NCI-H460 (cell line): ENCODE measurements around the gene VAMP2. TPM values are rescaled to one million over a fixed set of nuclear protein-coding genes. Genes with fewer than 3 reads are reported as not detected.

Source experiments
- total RNA-seq: library from RNA; depleted of rRNA; stranded (reverse); fragments of >200 nt; shearing (Covaris generic); gene quantifications from 2 replicates; pipeline ENCODE4 v1.2.3, GENCODE V29; 2014; rRNA removed

Gene VAMP2
- total RNA-seq, 1 experiment from 2014 or later: 6.0 TPM

Other genes with a start within 250 kb of the VAMP2 start
- 5.7 and 6.3 TPM in 2 replicates for gene RNF227, start 246.7 kb downstream of the VAMP2 start, total RNA-seq
- gene KCNAB3, start 233.1 kb downstream of the VAMP2 start, total RNA-seq: 0.32 and 1.9 TPM in 2 replicates
- gene TRAPPC1, start 231.0 kb downstream of the VAMP2 start, total RNA-seq: 17.5 and 21.4 TPM in 2 replicates
- 21.0 and 23.9 TPM in 2 replicates for gene CNTROB, start 230.7 kb downstream of the VAMP2 start, total RNA-seq
- 0.02 TPM in 1 of 2 replicates, not detected in the other for gene GUCY2D, start 160.3 kb downstream of the VAMP2 start, total RNA-seq
- gene ALOX15B, start 123.9 kb downstream of the VAMP2 start, total RNA-seq: not detected in 2 replicates
- gene ALOX12B, start 75.2 kb downstream of the VAMP2 start, total RNA-seq: 0.64 and 0.69 TPM in 2 replicates
- gene ALOXE3, start 44.4 kb downstream of the VAMP2 start, total RNA-seq: 0.06 TPM in 1 of 2 replicates, not detected in the other
- 9.0 and 9.4 TPM in 2 replicates for gene HES7, start 38.8 kb downstream of the VAMP2 start, total RNA-seq
- gene PER1, start 10.5 kb downstream of the VAMP2 start, total RNA-seq: 4.6 and 6.5 TPM in 2 replicates
- gene TMEM107, start 13.4 kb upstream of the VAMP2 start, total RNA-seq: 26.6 and 27.9 TPM in 2 replicates
- 4.0 and 5.5 TPM in 2 replicates for gene BORCS6, start 27.2 kb upstream of the VAMP2 start, total RNA-seq
- gene AURKB, start 47.6 kb upstream of the VAMP2 start, total RNA-seq: 64.1 and 69.2 TPM in 2 replicates
- gene CTC1, start 85.1 kb upstream of the VAMP2 start, total RNA-seq: 14.2 and 16.2 TPM in 2 replicates
- gene PFAS, start 86.3 kb upstream of the VAMP2 start, total RNA-seq: 54.7 and 57.4 TPM in 2 replicates
- gene RANGRF, start 125.7 kb upstream of the VAMP2 start, total RNA-seq: 32.1 and 41.2 TPM in 2 replicates
- gene SLC25A35, start 132.5 kb upstream of the VAMP2 start, total RNA-seq: 1.7 and 2.5 TPM in 2 replicates
- gene ARHGEF15, start 147.3 kb upstream of the VAMP2 start, total RNA-seq: not detected in 2 replicates
- gene ODF4, start 176.9 kb upstream of the VAMP2 start, total RNA-seq: not detected in 2 replicates
- 7,995 and 8,048 TPM in 2 replicates for gene RPL26, start 220.2 kb upstream of the VAMP2 start, total RNA-seq
- not detected in 2 replicates for gene RNF222, start 234.9 kb upstream of the VAMP2 start, total RNA-seq